ENCODE measurements around the gene MBNL1.

DNA sequence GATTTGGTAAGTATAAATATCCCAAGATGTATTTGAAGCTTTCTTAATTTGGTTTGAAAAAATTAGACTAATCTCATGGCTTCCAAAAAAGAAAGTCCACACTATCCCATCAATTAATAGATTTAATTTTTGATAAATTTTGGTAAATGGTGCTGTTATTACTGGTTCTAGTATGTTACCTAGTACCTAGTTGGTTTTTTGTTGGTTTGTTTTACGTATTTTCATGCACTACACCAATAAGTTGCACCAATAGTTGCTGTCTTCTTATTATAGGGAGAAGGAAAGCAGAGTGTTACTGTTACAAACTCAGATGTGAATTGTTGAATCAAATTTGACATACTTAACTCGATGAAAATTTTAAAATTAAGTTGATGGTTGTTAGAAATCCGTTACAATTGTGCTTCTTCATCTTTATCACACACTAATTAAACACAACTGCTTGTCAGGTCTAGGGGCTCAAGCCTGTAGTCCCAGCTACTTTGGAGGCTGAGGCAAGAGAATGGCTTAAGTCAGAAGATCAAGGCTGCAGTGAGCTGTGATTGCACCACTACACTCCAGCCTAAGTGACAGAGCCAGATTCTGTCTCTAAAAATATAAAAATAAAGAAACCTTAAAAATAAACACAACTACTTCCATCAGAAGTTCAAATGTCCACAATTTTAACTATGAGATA lies 23.1 kb upstream of the MBNL1 start:
- TF ChIP-seq POLR2A (IDR thresholded peaks at IDR 0.05; ENCODE audit: low read length) (no peak), GATA1 (IDR thresholded peaks at IDR 0.05; ENCODE audit: low read depth, low read length) (no peak)

Measured in erythroblast (primary cell).